ENCODE results near the gene ARVCF.

DNA sequence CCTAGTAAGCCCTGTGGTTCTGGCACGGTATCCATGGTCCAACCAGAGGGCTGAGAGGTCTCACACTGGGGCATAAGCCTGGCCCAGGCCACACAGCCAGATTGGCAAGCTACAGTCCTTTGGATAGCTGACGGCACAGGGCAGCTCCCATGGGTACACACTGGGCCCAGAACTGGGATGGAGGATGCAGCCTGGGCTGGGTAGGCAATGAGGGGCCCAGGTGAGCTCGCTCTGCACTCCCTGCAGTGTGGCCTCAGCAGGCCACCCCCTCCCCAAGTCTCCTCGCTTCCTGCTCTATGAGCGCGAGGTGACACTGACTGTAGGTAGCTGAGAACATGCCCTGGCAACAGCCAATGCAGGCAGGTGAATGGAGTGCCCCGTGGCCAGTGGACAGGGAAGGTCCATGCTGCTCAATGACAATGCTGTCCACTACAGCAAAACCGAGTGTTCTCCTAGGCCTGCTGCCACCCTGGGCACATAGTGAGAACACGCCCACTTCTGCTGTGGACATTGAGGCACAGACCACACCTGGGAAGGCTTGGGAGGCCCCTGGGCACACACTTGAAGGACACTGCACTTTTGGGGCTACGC, 3.8 kb downstream of the ARVCF start:
- TF ChIP-seq, protein P1, sequence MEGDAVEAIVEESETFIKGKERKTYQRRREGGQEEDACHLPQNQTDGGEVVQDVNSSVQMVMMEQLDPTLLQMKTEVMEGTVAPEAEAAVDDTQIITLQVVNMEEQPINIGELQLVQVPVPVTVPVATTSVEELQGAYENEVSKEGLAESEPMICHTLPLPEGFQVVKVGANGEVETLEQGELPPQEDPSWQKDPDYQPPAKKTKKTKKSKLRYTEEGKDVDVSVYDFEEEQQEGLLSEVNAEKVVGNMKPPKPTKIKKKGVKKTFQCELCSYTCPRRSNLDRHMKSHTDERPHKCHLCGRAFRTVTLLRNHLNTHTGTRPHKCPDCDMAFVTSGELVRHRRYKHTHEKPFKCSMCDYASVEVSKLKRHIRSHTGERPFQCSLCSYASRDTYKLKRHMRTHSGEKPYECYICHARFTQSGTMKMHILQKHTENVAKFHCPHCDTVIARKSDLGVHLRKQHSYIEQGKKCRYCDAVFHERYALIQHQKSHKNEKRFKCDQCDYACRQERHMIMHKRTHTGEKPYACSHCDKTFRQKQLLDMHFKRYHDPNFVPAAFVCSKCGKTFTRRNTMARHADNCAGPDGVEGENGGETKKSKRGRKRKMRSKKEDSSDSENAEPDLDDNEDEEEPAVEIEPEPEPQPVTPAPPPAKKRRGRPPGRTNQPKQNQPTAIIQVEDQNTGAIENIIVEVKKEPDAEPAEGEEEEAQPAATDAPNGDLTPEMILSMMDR (IDR thresholded peaks at IDR 0.05) = no peak
- TF ChIP-seq POLR2A (IDR thresholded peaks at IDR 0.05) = no peak
- no peak for TF ChIP-seq POLR2AphosphoS5 (IDR thresholded peaks at IDR 0.05)
